ENCODE data around the gene FAM83F.

FAM83F gene

DNA sequence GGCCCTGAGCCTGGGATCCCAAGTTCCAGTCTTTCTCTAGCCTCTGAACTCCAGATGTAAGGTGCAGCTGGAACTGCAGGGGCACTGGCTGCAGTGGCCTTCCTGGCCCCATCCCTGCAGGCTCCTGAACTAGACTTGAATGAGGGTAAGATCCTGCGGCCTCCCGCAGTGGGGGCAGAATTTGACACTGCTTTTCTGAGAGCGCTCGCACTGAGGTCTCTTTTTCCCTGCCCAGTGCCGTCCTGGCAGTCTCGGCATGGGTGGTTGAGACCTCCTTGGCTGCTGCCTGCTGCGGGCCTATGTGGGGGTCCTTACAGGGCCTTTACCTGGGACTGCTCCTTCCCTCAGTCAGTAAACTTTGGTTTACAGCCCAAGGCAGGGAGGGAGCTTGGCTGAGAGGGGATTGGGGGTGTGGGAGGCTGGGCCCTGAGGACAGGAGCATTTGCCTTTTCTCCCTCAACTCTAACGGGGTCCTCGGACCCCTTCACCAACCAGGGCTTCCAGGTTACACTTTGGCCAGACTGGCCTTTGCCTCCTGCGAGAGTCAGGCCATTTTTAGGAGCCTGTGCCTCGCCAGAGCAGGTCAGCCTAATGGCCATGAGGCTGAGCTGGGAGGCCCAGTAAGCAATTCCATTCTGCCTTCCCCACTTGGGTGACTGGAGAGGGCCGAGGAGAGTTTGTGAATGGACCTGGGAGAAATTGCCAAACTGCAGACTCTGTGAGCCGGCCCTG lies 35.4 kb downstream of the FAM83F start:
- FAIRE-seq, result no peak
- no peak for DNase-seq (ENCODE audit: insufficient read length, low spot score)
- TF ChIP-seq, protein P1, sequence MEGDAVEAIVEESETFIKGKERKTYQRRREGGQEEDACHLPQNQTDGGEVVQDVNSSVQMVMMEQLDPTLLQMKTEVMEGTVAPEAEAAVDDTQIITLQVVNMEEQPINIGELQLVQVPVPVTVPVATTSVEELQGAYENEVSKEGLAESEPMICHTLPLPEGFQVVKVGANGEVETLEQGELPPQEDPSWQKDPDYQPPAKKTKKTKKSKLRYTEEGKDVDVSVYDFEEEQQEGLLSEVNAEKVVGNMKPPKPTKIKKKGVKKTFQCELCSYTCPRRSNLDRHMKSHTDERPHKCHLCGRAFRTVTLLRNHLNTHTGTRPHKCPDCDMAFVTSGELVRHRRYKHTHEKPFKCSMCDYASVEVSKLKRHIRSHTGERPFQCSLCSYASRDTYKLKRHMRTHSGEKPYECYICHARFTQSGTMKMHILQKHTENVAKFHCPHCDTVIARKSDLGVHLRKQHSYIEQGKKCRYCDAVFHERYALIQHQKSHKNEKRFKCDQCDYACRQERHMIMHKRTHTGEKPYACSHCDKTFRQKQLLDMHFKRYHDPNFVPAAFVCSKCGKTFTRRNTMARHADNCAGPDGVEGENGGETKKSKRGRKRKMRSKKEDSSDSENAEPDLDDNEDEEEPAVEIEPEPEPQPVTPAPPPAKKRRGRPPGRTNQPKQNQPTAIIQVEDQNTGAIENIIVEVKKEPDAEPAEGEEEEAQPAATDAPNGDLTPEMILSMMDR (IDR thresholded peaks at IDR 0.05; ENCODE audit: insufficient read depth, missing control alignments), result no peak

DNA sequence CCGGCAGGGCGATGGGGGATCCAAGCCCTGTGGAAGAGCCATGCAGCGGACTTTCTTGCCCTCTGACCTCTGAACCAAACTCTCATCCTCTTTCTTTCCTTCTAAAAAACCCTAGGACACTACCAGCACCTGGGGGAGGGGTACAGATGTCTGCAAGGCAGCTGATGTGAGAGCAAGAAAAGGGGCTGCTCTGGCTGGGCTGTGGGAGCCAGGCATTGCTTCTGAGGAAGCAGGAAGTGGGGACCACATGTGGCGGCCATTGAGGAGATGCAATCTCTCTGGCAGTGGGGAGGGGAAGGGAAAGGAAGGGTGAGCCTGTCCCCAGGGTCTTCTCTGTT lies 36.0 kb downstream of the FAM83F start:
- no peak for FAIRE-seq

DNA sequence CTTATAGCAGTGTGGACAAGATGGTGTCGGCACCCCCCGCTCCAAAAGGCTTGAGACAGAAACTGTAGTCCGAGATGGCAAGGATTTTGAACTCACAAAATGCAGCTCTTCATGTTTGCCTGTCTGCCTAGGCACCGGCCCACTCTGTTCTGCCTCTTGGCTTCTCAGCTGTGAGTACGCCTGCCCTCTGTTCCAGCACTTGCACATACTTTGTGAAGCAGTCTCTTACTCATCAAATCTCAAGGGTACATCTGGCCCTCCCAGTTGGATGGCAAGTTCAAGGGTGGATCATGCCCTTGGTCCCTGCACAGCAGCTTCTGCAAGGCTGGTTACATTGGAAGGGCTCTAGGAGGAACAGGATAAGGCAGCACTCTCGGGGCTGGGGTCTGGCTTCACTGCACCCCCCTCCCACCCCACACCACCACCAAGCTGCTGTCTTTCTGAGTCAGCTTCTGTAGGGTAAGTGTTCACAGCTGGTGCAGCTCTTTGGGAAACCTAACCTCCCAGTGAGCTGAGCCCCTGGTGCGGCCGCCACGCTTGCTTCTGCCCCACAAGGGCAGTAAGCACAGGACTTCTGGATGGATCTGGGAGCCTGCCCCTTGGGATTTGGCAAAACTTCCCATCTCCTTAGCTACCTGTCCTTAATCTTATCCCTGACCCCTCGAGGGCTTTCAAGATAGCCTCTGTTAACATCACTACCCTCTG lies 37.2 kb downstream of the FAM83F start:
- DNase-seq (ENCODE audit: insufficient read length, low spot score) (no peak), FAIRE-seq (no peak)
- TF ChIP-seq, protein P1 (IDR thresholded peaks at IDR 0.05; ENCODE audit: insufficient read depth, missing control alignments), result no peak

More for the DNA sequence above, 36.0 kb downstream of the FAM83F start:
- TF ChIP-seq, protein P1 (IDR thresholded peaks at IDR 0.05; ENCODE audit: insufficient read depth, missing control alignments), result no peak
- DNase-seq (ENCODE audit: insufficient read length, low spot score), result no peak

DNA sequence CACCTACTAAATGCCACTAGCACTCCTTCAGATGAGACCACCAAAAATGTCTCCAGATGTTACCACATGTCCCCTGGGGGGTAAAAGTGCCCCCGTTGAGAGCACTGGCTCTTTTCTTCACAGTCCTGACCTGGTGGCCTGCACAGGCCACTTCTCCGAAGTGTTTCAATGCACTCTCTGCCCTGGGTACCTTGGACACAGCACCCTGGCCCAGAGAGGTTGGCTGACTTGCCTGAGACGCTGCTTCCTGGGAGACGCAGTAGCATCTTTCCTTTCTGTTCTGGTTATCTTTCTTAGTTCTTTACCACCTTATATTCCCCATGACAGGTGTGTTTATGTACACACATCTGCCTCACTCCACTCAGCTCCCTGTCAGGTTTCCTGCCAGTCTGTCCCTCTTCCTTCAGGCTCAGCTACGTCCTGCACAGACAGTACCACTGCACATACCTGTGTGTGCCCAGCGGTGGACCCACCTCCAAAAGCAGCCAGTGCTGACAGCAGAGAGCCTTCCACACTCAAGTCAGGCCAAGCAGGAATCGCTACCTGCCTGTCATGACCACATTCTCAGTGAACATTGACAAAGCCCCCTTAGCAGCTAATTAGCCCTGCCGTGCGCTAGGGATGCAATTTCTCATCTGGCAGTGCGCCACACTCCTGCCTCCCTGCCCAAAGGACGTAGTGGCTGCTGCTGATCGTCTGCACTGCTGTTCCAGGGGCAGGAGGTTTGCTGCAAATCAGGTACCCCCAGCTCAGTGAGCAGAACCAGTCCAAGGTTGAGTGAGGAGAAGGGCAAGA lies 39.0 kb downstream of the FAM83F start:
- no peak for DNase-seq (ENCODE audit: insufficient read length, low spot score)
- FAIRE-seq, result no peak
- TF ChIP-seq, protein P1 (IDR thresholded peaks at IDR 0.05; ENCODE audit: insufficient read depth, missing control alignments), result no peak

DNA sequence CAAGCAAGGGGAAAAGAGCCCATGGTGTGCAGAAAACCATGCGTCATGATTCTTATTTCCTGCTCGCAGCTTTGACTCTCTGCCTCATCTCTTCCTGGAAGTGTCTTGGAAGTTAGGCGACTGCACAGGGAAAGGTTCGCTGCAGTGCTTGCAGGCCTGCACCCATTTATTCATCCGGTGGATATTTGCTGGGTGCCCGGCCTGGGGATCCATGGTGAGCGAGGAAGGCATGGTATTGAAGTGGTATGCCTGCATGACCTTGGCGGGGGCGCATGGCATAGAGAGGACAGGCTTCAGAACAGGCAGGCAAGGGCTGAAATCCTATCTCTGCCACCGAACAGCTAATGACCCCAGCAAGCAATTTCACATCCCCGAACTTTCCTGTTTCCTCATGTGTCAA lies 40.6 kb downstream of the FAM83F start:
- no peak for DNase-seq (ENCODE audit: insufficient read length, low spot score)
- FAIRE-seq, result no peak
- TF ChIP-seq, protein P1 (IDR thresholded peaks at IDR 0.05; ENCODE audit: insufficient read depth, missing control alignments), result no peak

DNA sequence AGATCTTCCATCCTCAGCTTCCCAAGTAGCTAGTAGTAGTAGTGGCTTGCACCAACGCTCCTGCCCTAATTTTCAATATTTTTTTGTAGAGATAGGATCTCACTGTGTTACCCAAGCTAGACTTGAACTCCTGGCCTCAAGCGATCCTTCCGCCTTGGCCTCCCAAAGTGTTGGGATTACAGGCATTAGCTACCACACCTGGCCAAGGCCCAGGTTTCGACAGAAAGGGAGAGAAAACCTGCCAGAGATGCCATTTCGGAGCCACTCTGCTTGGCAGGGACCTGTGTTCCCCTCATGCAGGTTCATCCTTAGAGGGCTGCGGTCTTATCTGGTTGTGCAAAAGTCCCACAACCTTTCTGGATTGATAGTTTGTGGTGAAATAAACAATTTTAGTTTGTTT lies 41.4 kb downstream of the FAM83F start:
- TF ChIP-seq, protein P1 (IDR thresholded peaks at IDR 0.05; ENCODE audit: insufficient read depth, missing control alignments), result no peak
- FAIRE-seq (no peak), DNase-seq (ENCODE audit: insufficient read length, low spot score) (no peak)
